Erythroblast (primary cell): Measurements from ENCODE around the gene FOXL3.

Experiments
- GATA1 ChIP-seq: IDR thresholded peaks from 2 replicates; pipeline ENCODE4 v1.6.1; 2011; ENCODE audit warnings: low read depth, mild to moderate bottlenecking, control low read depth, low read length, moderate library complexity
- POLR2A ChIP-seq: IDR thresholded peaks from 2 replicates; pipeline ENCODE4 v1.6.1; 2011; ENCODE audit warnings: mild to moderate bottlenecking, low read length

DNA sequence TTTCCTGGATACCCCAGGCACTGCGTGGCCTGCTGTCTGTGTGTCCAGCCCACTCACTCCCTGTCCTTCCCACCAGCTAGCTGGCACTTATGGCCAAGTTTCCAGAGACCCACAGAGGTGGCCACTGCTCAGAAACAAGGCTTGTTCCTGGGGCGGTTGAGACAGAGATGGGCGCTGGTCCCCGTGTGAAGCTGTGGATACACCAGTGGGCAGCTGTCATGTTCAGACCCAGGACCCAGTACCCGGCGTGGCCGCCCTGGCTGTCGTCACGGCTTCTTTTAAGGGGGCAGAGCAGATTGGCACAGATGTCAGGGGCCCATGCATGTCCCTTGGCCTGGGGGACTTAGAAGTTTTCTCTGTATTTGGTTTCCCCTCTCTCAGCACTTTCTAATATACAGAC is 36.3 kb downstream of the FOXL3 start:
- TF ChIP-seq POLR2A (no peak), GATA1 (no peak)
